ENCODE results near the gene CFAP100.

GRCh38 chr3:126391631-126392030, 3.1 kb upstream of the CFAP100 start:
- no peak for TF ChIP-seq REST (IDR thresholded peaks at IDR 0.05; ENCODE audit: insufficient read depth in 1 of 2, low read depth in 2 of 2, low read length in 2 of 2)
- no peak for TF ChIP-seq POLR2AphosphoS5 (IDR thresholded peaks at IDR 0.05; ENCODE audit: low read depth, low read length)
- TF ChIP-seq TAF1 (IDR thresholded peaks at IDR 0.05; ENCODE audit: borderline replicate concordance, insufficient read depth, low read length): no peak
- no peak for TF ChIP-seq SIN3A (IDR thresholded peaks at IDR 0.05; ENCODE audit: borderline replicate concordance, insufficient read depth, low read length)
- TF ChIP-seq FOXP2 (optimal IDR thresholded peaks at IDR 0.05; ENCODE audit: borderline replicate concordance, extremely low read depth, extremely low read length, insufficient read depth): no peak
